Adipocyte (in vitro differentiated cells): ENCODE measurements around the gene USP19.

Source experiments
- DNase-seq: peaks from one replicate; pipeline ENCODE4 v3.0.0-alpha.2; 2015; ENCODE audit warnings: low read depth
- H3K27me3 ChIP-seq: replicated peaks from 2 replicates; pipeline ENCODE4 v1.7.0; 2013; ENCODE audit warnings: mild to moderate bottlenecking, low read length, moderate library complexity; ENCODE audit not compliant: control insufficient read depth, insufficient read depth
- H3K36me3 ChIP-seq: 2 replicates; pipeline ENCODE4 v1.7.0; 2013; ENCODE audit warnings: low read length, mild to moderate bottlenecking, moderate library complexity; ENCODE audit not compliant: control insufficient read depth, insufficient read depth, severe bottlenecking
- H3K4me1 ChIP-seq: 2 replicates; pipeline ENCODE4 v1.7.0; 2013; ENCODE audit warnings: mild to moderate bottlenecking, low read length, moderate library complexity; ENCODE audit not compliant: control insufficient read depth, insufficient read depth
- H3K4me3 ChIP-seq: 2 replicates; pipeline ENCODE4 v1.7.0; 2013; ENCODE audit warnings: mild to moderate bottlenecking, low read length, moderate library complexity
- H3K9ac ChIP-seq: 2 replicates; pipeline ENCODE4 v1.7.0; 2013; ENCODE audit warnings: mild to moderate bottlenecking, low read length, moderate library complexity
- H3K9me3 ChIP-seq: 2 replicates; pipeline ENCODE4 v1.7.0; 2013; ENCODE audit warnings: mild to moderate bottlenecking, low read length, moderate library complexity; ENCODE audit not compliant: control insufficient read depth

The USP19 gene

GRCh38 chr3:49119439-49119838, 1.2 kb downstream of the USP19 start:
- DNase-seq = peak; percentile 11
- peak overlapping the region; percentile 99 for H3K9ac ChIP-seq
- no peaks in the 10 kb centered on the region for H3K27me3 ChIP-seq
- peak overlapping the region; percentile 86 for H3K4me3 ChIP-seq
- no peaks in the 10 kb centered on the region for H3K9me3 ChIP-seq
- H3K36me3 ChIP-seq = peaks cover 78% of the 10 kb centered on the region
- H3K4me1 ChIP-seq = peaks cover 17% of the 10 kb centered on the region

GRCh38 chr3:49119036-49119435, 1.6 kb downstream of the USP19 start:
- Histone ChIP-seq H3K4me1 (peaks cover 17% of the 10 kb centered on the region), H3K4me3 (peak overlapping the region; percentile 86), H3K36me3 (peaks cover 78% of the 10 kb centered on the region), H3K9me3 (no peaks in the 10 kb centered on the region), H3K9ac (peak overlapping the region; percentile 99), H3K27me3 (no peaks in the 10 kb centered on the region)
- DNase-seq = no peak

DNA sequence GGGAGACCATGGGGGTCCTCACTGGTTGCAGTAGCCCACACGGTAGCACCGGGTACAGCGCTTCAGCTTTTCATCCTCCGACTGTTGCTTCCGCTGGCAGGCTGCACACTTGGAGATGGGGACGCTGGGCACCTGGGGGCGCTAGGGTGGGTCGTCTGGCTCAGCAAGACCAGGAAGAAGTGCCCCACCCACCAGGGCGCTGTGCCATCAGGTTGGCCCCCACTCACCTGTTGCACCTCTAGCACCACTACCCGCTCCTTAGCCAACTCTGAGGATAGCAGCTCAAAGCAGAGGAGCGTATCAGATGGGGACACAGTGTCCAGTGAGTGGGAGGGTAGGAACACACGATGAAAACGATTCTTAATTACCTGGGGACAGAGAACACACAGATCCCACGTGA, 8.4 kb downstream of the USP19 start:
- H3K27me3 ChIP-seq = no peaks in the 10 kb centered on the region
- H3K4me1 ChIP-seq = no peaks in the 10 kb centered on the region
- peaks cover 93% of the 10 kb centered on the region for H3K36me3 ChIP-seq
- H3K9me3 ChIP-seq = no peaks in the 10 kb centered on the region
- H3K4me3 ChIP-seq = no peak overlapping the region
- no peak for DNase-seq
- no peak overlapping the region for H3K9ac ChIP-seq

DNA sequence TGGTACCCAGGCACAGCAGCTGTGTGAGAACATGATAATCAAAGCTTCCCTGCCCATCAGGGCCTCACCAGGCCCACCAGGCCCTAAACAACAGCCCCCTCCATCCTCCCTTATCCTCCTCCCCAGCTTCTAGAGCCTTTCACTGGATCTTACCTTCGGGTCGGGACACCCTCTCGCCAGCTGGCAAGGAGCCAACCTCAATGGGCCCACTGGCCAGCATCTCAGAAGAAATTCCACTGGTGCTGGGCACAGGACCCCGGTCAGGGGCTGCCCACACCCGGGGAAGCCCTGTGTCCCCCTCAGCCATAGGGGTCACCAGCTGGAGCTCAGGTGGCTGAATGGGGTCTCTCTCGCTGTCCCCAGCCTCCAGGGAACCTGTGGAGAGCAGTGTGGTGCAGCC, 9.3 kb downstream of the USP19 start:
- no peak for DNase-seq
- Histone ChIP-seq H3K36me3 (peaks cover 84% of the 10 kb centered on the region), H3K4me3 (no peak overlapping the region)

GRCh38 chr3:49110780-49111179, 9.8 kb downstream of the USP19 start:
- Histone ChIP-seq H3K9me3 (no peaks in the 10 kb centered on the region), H3K9ac (no peak overlapping the region), H3K27me3 (no peaks in the 10 kb centered on the region), H3K4me3 (no peak overlapping the region), H3K4me1 (peaks cover 3% of the 10 kb centered on the region), H3K36me3 (peaks cover 79% of the 10 kb centered on the region)
- no peak for DNase-seq

More for the DNA sequence above, 9.3 kb downstream of the USP19 start:
- Histone ChIP-seq H3K4me1 (no peaks in the 10 kb centered on the region), H3K9me3 (no peaks in the 10 kb centered on the region), H3K27me3 (no peaks in the 10 kb centered on the region), H3K9ac (no peak overlapping the region)

DNA sequence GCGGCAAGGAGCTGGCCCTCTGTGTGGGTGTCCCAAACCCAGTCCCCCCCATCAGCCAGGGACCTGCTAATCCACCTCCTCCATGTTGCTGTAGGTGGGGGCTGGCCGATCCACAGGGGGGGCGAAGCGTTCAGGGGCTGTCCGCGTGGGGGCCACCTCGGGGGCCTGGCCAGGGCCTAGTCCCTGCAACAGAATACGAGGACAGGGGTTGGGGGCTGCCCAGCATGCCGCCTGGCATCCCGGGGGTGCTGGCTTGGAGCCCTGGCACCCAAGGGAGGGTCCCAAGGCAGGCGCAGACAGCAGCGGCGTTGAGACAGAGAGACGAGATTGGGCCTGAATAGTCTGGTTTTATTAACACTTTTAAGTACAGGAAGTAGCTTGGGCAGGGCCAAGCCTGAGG, 12.3 kb downstream of the USP19 start:
- Histone ChIP-seq H3K27me3 (no peaks in the 10 kb centered on the region), H3K9ac (no peak overlapping the region), H3K4me3 (no peak overlapping the region), H3K4me1 (peaks cover 18% of the 10 kb centered on the region), H3K36me3 (peaks cover 54% of the 10 kb centered on the region), H3K9me3 (no peaks in the 10 kb centered on the region)
- DNase-seq = no peak

DNA sequence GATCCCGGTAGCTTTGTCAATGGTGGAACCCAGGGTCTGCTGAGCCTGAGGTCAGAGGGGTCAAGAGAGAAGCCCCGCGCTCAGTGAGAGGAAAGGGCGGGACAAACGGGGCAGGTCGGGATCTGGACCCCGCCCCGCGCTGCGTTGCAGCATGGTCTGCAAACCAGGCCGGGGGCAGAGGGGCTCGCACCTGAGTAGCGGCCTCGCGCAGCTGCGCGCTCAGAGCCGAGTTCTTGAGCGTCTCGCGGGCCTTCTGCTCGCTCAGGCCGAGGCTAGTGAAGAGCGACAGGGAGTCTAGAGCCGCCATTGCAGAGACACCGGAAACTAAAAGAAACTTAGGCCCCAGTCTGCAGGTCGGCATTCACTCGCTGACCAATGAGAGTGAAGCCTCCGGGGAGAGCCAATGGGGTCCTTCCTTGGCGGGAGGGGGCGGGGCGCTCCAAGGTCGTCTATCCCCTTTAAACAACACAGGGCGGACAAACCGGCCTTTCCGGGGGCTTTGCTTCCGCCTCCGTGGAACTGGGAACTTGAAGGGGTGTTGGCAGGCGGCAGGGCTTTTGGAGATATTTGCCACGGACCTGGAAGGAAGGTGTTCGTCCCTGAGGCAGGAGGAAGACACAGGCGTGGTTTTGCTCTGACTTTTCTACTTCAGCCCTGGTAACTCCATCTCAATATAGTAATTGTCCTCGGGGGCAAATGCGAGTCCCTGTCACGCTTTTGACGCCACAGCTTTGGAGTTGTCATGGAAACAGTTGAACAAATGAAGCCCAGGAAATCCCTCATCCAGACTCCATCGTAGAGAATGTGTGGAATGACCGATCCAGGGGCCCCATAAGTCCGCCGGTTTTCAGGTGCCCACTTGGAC, 16.0 kb downstream of the USP19 start, which contains the start of gene QARS1:
TSS of gene QARS1 (minus strand) at position 331 of the 865 bp plus-strand sequence. CDS start at position 307, 24 bp downstream.
- peak; percentile 96 for DNase-seq
- Histone ChIP-seq H3K36me3 (peaks cover 48% of the 10 kb centered on the region), H3K4me3 (peak within 1 kb of the TSS; percentile 100), H3K9ac (peak within 1 kb of the TSS; percentile 99), H3K27me3 (no peaks in the 10 kb centered on the region), H3K9me3 (no peaks in the 10 kb centered on the region), H3K4me1 (peaks cover 22% of the 10 kb centered on the region)

- peaks cover 48% of the 10 kb centered on the region for H3K36me3 ChIP-seq
These were observed 16.6 kb downstream of the USP19 start for GRCh38 chr3:49104052-49104426.

GRCh38 chr3:49100046-49100615, 20.5 kb downstream of the USP19 start:
- Histone ChIP-seq H3K36me3 (peaks cover 61% of the 10 kb centered on the region), H3K4me3 (no peak overlapping the region), H3K4me1 (peaks cover 15% of the 10 kb centered on the region), H3K9ac (no peak overlapping the region), H3K27me3 (no peaks in the 10 kb centered on the region), H3K9me3 (no peaks in the 10 kb centered on the region)
- DNase-seq = no peak

More at GRCh38 chr3:49104052-49104426, 16.6 kb downstream of the USP19 start:
- H3K9ac ChIP-seq = peak overlapping the region; percentile 99
- H3K9me3 ChIP-seq = no peaks in the 10 kb centered on the region
- peak overlapping the region; percentile 100 for H3K4me3 ChIP-seq
- H3K27me3 ChIP-seq = no peaks in the 10 kb centered on the region
- DNase-seq = no peak
- peaks cover 22% of the 10 kb centered on the region for H3K4me1 ChIP-seq

GRCh38 chr3:49098910-49099630, 21.6 kb downstream of the USP19 start:
- Histone ChIP-seq H3K27me3 (no peaks in the 10 kb centered on the region), H3K9me3 (no peaks in the 10 kb centered on the region), H3K36me3 (peaks cover 61% of the 10 kb centered on the region), H3K4me3 (no peak overlapping the region), H3K9ac (no peak overlapping the region), H3K4me1 (peaks cover 17% of the 10 kb centered on the region)
- DNase-seq = no peak

DNA sequence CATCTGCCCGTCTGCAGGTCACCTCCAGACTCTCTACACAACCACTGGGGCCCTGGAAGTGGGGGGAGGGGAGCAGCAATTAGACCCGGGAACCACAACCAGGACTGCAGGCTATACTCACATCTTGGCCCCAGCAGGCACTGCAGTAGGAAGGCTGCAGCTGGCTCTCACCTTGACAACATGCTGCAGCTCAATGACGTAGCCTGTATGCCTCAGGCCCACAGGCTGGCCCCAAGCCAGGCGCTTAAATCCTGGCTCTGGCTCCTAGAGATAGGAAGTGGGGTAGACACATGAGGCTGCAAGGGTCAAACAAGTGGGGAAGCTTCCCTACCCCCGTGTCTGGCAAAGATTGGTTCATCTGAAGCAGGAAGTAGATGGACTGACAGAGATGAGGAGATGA, 22.2 kb downstream of the USP19 start:
- no peaks in the 10 kb centered on the region for H3K9me3 ChIP-seq
- H3K4me1 ChIP-seq = peaks cover 11% of the 10 kb centered on the region
- peaks cover 61% of the 10 kb centered on the region for H3K36me3 ChIP-seq
- H3K4me3 ChIP-seq = no peak overlapping the region
- no peak for DNase-seq
- no peak overlapping the region for H3K9ac ChIP-seq
- H3K27me3 ChIP-seq = no peaks in the 10 kb centered on the region
